Esophagus squamous epithelium (tissue), 4 donors: Measurements from ENCODE around the gene CIDEC.
"Not testable (repeated sequence)": the region's sequence is repeated elsewhere in the genome, so short reads cannot be mapped to it uniquely, and the experiment has no call there.

Source experiments
- POLR2A ChIP-seq, 4 donors: fragments of 450-650 bp; IDR thresholded peaks; one replicate each; pipeline ENCODE4 v1.6.1; 2017; ENCODE audit warnings: antibody characterized with exemption in 4 of 4, mild to moderate bottlenecking in 4 of 4, moderate library complexity in 3 of 4
- TF ChIP-seq, protein P1 (sequence below), 6 experiments: fragments of 450-650 bp in 4 of 6; fragments of 200-600 bp in 2 of 6; sonication (generic) in 2 of 6; IDR thresholded peaks; one replicate each; pipeline ENCODE4 v1.5.1; 2016 to 2019; ENCODE audit warnings: antibody characterized with exemption in 6 of 6, mild to moderate bottlenecking in 4 of 6, moderate library complexity in 4 of 6

DNA sequence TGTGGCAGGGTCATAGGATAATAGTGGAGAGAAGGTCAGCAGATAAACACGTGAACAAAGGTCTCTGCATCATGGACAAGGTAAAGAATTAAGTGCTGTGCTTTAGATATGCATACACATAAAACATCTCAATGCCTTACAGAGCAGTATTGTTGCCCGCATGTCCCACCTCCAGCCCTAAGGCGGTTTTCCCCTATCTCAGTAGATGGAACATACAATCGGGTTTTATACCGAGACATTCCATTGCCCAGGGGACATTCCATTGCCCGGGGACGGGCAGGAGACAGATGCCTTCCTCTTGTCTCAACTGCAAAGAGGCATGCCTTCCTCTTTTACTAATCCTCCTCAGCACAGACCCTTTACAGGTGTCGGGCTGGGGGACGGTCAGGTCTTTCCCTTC, 32.2 kb downstream of the CIDEC start:
- TF ChIP-seq, protein P1, sequence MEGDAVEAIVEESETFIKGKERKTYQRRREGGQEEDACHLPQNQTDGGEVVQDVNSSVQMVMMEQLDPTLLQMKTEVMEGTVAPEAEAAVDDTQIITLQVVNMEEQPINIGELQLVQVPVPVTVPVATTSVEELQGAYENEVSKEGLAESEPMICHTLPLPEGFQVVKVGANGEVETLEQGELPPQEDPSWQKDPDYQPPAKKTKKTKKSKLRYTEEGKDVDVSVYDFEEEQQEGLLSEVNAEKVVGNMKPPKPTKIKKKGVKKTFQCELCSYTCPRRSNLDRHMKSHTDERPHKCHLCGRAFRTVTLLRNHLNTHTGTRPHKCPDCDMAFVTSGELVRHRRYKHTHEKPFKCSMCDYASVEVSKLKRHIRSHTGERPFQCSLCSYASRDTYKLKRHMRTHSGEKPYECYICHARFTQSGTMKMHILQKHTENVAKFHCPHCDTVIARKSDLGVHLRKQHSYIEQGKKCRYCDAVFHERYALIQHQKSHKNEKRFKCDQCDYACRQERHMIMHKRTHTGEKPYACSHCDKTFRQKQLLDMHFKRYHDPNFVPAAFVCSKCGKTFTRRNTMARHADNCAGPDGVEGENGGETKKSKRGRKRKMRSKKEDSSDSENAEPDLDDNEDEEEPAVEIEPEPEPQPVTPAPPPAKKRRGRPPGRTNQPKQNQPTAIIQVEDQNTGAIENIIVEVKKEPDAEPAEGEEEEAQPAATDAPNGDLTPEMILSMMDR (IDR thresholded peaks at IDR 0.05), result not testable (repeated sequence)
- TF ChIP-seq POLR2A (IDR thresholded peaks at IDR 0.05), result not testable (repeated sequence)
